Sigmoid colon (tissue), 4 donors: ENCODE data around the gene CEBPB.

Source experiments
- CTCF ChIP-seq, 4 experiments: fragments of 450-650 bp in 3 of 4; fragments of 200-600 bp in 1 of 4; IDR thresholded peaks; one replicate each; pipeline ENCODE4 v1.5.1; 2016 to 2019; ENCODE audit warnings: antibody characterized with exemption in 4 of 4, mild to moderate bottlenecking in 3 of 4, moderate library complexity in 2 of 4
- EP300 ChIP-seq, 4 donors: sonication (generic); formaldehyde crosslinking; IDR thresholded peaks; one replicate each; pipeline ENCODE4 v1.6.1; 2017; ENCODE audit warnings: antibody characterized with exemption in 4 of 4

DNA sequence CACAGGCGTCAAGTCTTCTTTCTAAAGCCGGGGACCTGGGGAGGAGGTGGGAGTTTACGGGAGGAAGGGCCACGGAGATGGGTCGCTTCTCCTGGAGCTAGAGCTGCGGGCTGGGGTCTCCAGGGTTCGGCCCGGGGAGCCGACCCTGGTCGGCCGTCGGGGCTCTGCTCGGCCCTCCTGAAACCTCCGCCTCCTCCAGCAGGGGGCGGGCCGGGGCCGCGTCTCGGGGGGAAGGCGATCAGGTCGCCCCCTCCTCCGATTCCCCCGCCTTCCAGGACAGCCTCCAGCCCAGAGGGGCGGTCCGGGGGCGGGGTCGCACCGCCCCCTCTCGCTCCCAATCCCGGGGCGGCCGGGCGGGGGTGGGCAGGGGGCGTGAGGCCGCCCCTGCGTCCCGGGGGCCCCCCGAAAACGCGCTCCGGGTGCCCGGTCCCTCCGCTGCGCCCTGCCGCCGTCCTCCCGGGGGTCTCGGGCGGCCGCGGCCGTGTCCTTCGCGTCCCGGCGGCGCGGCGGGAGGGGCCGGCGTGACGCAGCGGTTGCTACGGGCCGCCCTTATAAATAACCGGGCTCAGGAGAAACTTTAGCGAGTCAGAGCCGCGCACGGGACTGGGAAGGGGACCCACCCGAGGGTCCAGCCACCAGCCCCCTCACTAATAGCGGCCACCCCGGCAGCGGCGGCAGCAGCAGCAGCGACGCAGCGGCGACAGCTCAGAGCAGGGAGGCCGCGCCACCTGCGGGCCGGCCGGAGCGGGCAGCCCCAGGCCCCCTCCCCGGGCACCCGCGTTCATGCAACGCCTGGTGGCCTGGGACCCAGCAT lies at the start of gene CEBPB:
- TF ChIP-seq CTCF (IDR thresholded peaks at IDR 0.05) (peak; percentile 68 to 89 (median 78)), EP300 (IDR thresholded peaks at IDR 0.05) (peak in 2 of 4 donors; percentile 5 to 22)
